Measurements from ENCODE around the gene CHMP2B. TPM values are rescaled to one million over a fixed set of nuclear protein-coding genes. Genes with fewer than 3 reads are reported as not detected.

The CHMP2B gene
- total RNA-seq, 1 donor from 2014 or later, result 27.7 TPM

DNA sequence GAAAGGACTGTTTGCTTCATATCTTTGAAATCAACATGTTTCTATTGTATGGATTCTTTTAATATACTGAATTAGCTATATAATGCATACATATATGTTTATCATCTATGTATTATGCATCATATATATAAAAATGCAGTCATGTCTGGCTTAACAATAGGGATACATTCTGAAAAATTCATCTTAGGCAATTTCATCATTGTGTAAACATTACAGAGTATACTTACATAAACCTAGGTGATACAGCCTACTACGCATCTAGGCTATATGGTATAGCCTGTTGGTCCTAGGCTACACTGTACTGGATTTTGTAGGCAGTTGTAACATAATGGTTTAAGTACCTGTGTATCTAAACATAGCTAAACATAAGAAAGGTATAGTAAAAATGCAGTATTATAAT lies 21.7 kb downstream of the CHMP2B start:
- intact Hi-C loops (cut with DNase I), result no loop called here
- no peak overlapping the region for H3K4me3 ChIP-seq
- no peaks in the 10 kb centered on the region for H3K27me3 ChIP-seq
- H3K27ac ChIP-seq, result no peak overlapping the region
- no peaks in the 10 kb centered on the region for H3K9me3 ChIP-seq
- H3K4me1 ChIP-seq, result no peaks in the 10 kb centered on the region
- TF ChIP-seq, protein P1, sequence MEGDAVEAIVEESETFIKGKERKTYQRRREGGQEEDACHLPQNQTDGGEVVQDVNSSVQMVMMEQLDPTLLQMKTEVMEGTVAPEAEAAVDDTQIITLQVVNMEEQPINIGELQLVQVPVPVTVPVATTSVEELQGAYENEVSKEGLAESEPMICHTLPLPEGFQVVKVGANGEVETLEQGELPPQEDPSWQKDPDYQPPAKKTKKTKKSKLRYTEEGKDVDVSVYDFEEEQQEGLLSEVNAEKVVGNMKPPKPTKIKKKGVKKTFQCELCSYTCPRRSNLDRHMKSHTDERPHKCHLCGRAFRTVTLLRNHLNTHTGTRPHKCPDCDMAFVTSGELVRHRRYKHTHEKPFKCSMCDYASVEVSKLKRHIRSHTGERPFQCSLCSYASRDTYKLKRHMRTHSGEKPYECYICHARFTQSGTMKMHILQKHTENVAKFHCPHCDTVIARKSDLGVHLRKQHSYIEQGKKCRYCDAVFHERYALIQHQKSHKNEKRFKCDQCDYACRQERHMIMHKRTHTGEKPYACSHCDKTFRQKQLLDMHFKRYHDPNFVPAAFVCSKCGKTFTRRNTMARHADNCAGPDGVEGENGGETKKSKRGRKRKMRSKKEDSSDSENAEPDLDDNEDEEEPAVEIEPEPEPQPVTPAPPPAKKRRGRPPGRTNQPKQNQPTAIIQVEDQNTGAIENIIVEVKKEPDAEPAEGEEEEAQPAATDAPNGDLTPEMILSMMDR (IDR thresholded peaks at IDR 0.05), result no peak
- DNase-seq (ENCODE audit: low spot score in 2 of 2), result no peak
- H3K36me3 ChIP-seq, result peaks cover 24 to 48% of the 10 kb centered on the region in 2 donors

DNA sequence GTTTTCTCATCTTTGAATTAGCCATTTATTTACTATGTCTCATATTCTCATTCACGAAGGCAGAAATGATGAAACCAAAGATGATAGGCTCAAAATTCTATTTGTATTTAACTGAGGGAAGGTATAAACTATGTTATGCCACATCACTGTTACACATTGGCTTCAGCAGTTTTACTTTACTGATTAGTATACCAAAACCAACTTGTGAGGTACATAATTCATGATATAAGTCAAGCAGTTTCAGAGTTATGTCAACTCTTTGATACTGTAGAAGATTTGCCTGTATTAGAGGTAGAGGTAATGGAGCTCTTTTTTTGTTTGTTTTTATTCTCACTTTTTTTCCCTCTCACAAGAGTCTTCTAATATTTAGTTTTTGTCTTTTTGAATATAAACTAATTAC lies 22.9 kb downstream of the CHMP2B start:
- Histone ChIP-seq H3K36me3 (peaks cover 30 to 58% of the 10 kb centered on the region in 2 donors), H3K9me3 (no peaks in the 10 kb centered on the region), H3K4me1 (no peaks in the 10 kb centered on the region), H3K4me3 (no peak overlapping the region), H3K27me3 (no peaks in the 10 kb centered on the region), H3K27ac (no peak overlapping the region)
- intact Hi-C loops (cut with DNase I), result no loop called here
- DNase-seq (ENCODE audit: low spot score in 2 of 2), result no peak
- TF ChIP-seq, protein P1 (IDR thresholded peaks at IDR 0.05), result no peak

DNA sequence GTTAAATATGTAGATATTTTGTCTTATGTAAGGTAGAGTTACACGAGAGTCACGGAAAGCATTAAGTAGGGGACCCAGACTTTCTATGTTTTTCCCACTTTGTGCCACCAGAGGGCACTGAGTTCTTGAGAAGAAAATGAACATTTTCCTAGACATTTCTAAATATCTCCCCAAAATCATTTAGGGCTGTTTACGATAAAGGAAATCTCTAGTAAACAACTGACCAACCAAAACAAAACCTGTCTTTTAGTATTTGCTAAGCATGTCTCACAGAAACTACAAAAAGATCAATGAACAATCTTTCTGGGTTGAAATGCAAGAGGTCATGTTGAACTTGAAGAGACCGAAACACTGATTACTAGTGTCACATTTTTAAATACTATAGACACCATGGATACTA lies 33.2 kb downstream of the CHMP2B start:
- H3K27ac ChIP-seq, result no peak overlapping the region
- no peaks in the 10 kb centered on the region for H3K9me3 ChIP-seq
- no peak overlapping the region for H3K4me3 ChIP-seq
- no peak for DNase-seq (ENCODE audit: low spot score in 2 of 2)
- no peaks in the 10 kb centered on the region for H3K4me1 ChIP-seq
- H3K36me3 ChIP-seq, result no peaks in the 10 kb centered on the region
- intact Hi-C loops (cut with DNase I), result no loop called here
- no peaks in the 10 kb centered on the region for H3K27me3 ChIP-seq
- TF ChIP-seq, protein P1 (IDR thresholded peaks at IDR 0.05), result peak in 2 of 3 experiments; percentile 43 to 56

DNA sequence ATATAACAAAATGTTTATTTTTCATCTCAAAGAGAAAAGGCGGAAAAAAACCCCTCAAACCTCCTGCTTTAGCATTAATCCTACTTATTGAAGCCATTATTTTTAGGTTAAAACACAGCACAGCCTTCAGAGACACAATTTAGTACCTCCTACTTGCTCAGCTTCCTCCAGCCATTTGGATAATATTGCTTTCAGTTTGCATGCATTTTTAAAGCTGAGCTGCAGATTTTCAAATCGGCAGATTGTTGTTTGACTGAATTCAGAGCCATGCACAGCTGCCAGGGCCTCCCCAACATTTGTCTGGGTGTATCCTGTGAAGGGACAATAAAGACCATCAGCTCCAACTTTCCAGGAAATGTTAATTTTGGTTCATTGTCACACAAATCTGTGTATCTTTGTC lies 34.8 kb downstream of the CHMP2B start:
- H3K4me3 ChIP-seq, result no peak overlapping the region
- TF ChIP-seq, protein P1 (IDR thresholded peaks at IDR 0.05), result no peak
- intact Hi-C loops (cut with DNase I), result no loop called here
- no peaks in the 10 kb centered on the region for H3K4me1 ChIP-seq
- no peaks in the 10 kb centered on the region for H3K9me3 ChIP-seq
- H3K27ac ChIP-seq, result no peak overlapping the region
- H3K27me3 ChIP-seq, result no peaks in the 10 kb centered on the region
- DNase-seq (ENCODE audit: low spot score in 2 of 2), result no peak
- H3K36me3 ChIP-seq, result no peaks in the 10 kb centered on the region

DNA sequence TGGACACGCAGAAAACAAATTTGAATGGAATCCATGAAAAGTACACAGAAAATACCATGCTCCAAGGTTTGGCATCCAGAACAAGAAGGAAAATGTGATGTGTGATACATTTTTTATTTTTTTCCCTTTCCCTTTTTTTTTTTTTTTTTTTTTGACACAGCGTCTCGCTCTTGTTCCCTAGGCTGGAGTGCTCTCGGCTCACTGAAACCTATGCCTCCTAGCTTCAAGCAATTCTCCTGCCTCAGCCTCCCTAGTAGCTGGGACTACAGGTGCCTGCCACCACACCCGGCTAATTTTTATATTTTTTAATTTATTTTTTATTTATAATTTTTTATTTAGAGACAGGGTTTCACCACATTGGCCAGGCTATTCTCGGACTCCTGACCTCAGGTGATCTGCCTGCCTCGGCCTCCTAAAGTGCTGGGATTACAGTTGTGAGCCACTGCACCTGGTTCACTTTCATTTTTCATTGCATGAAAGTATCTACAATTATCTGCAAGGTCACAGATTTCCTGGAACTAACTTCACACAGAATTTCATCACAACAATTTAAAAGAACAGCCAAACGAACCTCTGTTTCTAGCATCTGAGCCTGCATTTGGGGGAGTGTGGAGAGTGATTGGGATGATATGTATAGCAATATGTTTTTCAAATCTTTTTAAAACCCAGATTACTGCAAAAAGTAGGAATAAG lies 41.0 kb downstream of the CHMP2B start:
- intact Hi-C loops (cut with DNase I), result no loop called here
- Histone ChIP-seq H3K27me3 (no peaks in the 10 kb centered on the region), H3K4me1 (no peaks in the 10 kb centered on the region), H3K9me3 (no peaks in the 10 kb centered on the region), H3K27ac (no peak overlapping the region), H3K36me3 (no peaks in the 10 kb centered on the region), H3K4me3 (no peak overlapping the region)
- TF ChIP-seq, protein P1 (IDR thresholded peaks at IDR 0.05), result no peak
- no peak for DNase-seq (ENCODE audit: low spot score in 2 of 2)

All from ascending aorta (tissue), 2 donors.